ENCODE results near the gene SLC1A7.

- TF ChIP-seq JUN (IDR thresholded peaks at IDR 0.05) (no peak), POLR2AphosphoS2 (conservative IDR thresholded peaks at IDR 0.05; ENCODE audit: low read length) (no peak), POLR2A (IDR thresholded peaks at IDR 0.05; ENCODE audit: low read length) (no peak), ESRRA (IDR thresholded peaks at IDR 0.05; ENCODE audit: borderline replicate concordance, low read length) (no peak), CTCF (IDR thresholded peaks at IDR 0.05) (no peak), CHD4 (IDR thresholded peaks at IDR 0.05; ENCODE audit: borderline replicate concordance) (no peak), RCOR1 (IDR thresholded peaks at IDR 0.05; ENCODE audit: low read depth, low read length) (no peak), USF2 (IDR thresholded peaks at IDR 0.05) (no peak), RFX5 (IDR thresholded peaks at IDR 0.05) (no peak), HDAC2 (IDR thresholded peaks at IDR 0.05) (no peak)
These were observed 44.1 kb upstream of the SLC1A7 start for GRCh38 chr1:53186533-53186932.

Data from A549 (cell line).